DMS114 treated with DMSO at 0.1 percent for 48 hours (cell line): ENCODE results near the gene KLF2.
A peak's percentile ranks its signal among the peaks of the same experiment; 100 is the strongest.

Experiments
- DNase-seq: peaks from one replicate; lab custom pipeline; 2025; ENCODE audit not compliant: unreplicated experiment; lab: John Stamatoyannopoulos, UW

Gene KLF2

DNA sequence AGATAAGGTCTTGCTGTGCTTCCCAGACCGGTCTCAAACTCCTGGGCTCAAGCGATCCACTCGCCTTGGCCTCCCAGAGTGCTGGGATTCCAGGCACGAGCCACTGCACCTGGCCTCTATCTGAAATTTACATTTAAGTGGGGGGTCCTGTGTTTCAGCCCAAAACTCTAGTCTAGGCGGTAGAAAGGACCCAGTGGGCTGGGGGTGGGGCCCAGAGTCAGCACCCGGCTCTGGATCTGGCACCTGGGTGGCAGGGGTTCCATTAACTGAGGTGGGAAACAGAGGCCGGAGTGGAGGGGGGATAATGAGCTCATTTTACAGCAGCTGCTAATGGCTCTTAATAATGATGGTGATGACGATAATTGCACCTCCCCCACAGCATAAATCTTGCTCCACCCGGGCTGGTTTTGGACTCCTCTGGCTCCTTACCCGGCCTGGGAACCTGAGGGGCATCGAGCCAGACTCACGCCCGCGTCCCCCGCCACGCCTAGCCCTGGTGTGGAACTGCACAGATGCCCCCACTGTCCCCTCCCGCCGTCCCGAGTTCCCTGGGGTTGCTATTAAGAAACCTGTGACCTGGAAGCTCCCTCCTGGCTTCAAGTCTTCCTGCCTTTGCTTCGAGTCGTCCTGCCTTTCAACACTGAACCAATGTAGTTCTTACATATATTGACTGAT lies 17.8 kb upstream of the KLF2 start:
- no peak for DNase-seq

DNA sequence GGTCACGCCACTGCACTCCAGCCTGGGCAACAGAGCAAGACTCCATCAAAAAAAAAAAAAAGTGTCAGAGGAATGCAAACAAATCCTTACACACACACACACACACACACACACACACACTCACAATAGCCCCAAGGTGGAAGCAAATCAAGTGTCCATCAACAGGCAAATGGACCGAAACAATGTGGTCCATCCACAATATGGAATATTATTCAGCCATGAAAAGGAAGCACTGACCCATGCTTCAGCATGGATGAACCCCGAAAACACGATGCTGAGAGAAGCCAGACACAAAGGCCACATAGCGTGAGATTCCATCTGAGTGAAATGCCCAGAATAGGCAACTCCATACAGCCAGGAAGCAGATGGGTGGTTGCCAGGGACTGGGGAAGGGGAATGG lies 16.5 kb upstream of the KLF2 start:
- no peak for DNase-seq

DNA sequence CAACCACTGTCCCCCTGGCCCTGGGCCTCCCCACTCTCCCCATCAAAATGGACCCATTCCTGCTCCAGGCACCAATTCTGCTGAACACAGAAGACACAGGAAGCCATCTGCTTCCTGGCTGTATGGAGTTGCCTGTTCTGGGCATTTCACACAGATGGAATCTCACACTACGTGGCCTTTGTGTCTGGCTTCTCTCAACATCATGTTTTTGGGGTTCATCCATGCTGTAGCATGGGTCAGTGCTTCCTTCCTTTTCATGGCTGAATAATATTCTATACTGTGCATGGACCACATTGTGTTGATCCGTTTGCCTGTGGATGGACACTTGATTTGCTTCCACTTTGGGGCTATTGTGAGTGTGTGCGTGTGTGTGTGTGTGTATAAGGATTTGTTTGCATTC lies 15.0 kb upstream of the KLF2 start:
- DNase-seq, result no peak

DNA sequence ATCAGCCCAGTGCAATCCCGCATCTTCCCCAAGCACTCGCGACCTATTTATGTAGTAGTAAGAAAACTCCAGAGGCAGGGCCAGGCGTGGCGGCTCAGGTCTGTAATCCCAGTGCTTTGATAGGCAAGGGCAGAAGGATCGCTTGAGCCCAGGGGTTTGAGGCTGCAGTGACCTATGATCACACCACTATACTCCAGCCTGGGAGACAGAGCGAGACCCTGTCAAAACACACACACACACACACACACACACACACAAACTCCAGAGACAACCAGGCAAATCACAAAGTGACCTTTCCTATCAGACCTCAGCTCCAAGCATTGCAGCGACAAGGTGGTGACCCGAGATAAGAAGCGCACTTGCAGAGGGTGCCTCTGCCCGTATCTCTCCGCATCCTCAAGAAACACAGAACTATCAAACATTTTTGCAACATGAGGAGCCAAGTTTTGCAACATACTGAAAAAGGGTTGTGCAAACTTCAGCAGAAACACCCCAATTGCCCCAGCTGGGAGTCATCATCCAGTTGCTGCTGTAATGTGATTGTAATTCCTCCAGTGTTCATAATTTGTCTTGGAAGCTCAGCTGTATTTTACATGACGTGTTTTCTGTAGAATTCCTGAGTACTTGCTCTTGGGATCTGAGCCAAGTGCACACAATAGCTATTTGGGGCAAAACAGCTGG lies 8.7 kb upstream of the KLF2 start:
- DNase-seq, result no peak

GRCh38 chr19:16316506-16316882 lies 8.1 kb upstream of the KLF2 start:
- no peak for DNase-seq

GRCh38 chr19:16319481-16319880 lies 5.1 kb upstream of the KLF2 start:
- DNase-seq, result no peak

DNA sequence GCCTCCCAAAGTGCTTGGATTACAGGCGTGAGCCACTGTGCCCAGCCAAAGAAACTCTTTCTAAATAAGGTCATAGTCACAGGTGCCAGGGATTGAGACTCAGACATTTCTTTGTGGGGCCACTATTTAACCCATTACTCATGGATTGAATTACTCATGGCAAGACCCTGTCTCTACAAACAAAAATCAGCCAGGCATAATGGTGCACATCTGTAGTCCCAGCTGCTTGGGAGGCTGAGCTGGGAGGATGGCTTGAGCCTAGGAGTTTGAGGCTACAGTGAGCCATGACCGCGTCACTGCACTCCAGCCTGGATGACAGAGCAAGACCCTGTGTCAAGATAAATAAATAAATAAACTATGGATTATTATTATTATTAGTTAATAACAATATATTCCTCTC lies 3.6 kb upstream of the KLF2 start:
- DNase-seq, result no peak

- DNase-seq, result no peak
Observed at GRCh38 chr19:16325161-16325527, 518 bp downstream of the KLF2 start.

DNA sequence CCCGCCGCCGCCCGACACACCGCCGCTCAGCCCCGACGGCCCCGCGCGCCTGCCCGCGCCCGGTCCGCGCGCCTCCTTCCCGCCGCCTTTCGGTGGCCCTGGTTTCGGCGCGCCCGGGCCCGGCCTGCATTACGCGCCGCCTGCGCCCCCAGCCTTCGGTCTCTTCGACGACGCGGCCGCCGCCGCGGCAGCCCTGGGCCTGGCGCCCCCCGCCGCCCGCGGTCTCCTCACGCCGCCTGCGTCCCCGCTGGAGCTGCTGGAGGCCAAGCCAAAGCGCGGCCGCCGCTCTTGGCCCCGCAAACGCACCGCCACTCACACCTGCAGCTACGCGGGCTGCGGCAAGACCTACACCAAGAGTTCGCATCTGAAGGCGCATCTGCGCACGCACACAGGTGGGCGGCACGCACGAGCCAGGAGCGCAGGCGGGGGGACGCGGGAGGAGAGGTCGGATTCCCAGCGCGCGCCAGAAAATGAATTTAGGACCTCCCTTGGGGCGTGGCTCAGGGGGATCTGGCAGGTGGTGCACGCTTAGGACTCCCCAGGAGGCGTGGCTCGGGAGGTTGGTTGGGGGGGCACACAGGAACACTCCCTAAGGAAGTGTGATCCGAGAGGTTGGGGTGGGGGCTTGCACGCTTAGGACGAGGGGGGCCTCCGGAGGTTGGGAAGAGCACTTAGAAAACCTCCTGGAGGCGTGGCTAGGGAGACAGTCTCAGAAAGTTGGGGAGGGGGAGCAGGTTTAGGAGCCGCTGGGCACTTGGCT lies 1.2 kb downstream of the KLF2 start:
- peak; percentile 46 for DNase-seq

DNA sequence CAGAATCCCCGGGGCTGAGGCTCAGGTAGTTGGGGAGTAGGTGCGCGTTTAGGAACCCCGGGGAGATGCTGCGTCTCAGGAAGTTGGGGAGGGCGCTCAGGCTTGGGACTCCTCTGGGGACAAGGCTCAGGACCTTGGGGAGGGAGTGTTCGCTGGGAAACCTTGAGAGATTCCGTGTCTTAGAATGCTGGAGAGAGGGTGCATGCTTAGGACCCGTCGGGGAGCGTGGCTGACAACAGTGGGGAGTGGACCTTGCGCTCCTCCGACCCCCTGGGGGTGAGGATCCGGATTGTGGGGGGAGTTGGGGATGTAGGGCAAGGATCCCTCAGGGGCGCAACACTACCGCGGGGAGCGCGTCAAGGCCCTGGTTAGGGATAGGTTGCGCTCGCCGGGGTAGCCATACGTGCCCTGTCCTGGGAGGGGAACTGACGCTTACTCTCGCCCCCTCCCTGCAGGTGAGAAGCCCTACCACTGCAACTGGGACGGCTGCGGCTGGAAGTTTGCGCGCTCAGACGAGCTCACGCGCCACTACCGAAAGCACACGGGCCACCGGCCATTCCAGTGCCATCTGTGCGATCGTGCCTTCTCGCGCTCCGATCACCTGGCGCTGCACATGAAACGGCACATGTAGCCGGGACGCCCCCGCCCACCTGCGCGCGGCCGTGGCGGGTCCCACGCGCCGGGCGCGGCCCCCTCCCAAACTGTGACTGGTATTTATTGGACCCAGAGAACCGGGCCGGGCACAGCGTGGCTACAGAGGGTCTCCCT lies 2.0 kb downstream of the KLF2 start:
- no peak for DNase-seq

GRCh38 chr19:16327169-16327475 lies 2.5 kb downstream of the KLF2 start:
- no peak for DNase-seq

- DNase-seq, result no peak
Observed at GRCh38 chr19:16327501-16327900, 2.9 kb downstream of the KLF2 start.

GRCh38 chr19:16327911-16328823 lies 3.5 kb downstream of the KLF2 start:
- no peak for DNase-seq

- DNase-seq, result no peak
Observed at GRCh38 chr19:16328824-16329482, 4.3 kb downstream of the KLF2 start.

- DNase-seq, result no peak
Observed at GRCh38 chr19:16330368-16330801, 5.8 kb downstream of the KLF2 start.

DNA sequence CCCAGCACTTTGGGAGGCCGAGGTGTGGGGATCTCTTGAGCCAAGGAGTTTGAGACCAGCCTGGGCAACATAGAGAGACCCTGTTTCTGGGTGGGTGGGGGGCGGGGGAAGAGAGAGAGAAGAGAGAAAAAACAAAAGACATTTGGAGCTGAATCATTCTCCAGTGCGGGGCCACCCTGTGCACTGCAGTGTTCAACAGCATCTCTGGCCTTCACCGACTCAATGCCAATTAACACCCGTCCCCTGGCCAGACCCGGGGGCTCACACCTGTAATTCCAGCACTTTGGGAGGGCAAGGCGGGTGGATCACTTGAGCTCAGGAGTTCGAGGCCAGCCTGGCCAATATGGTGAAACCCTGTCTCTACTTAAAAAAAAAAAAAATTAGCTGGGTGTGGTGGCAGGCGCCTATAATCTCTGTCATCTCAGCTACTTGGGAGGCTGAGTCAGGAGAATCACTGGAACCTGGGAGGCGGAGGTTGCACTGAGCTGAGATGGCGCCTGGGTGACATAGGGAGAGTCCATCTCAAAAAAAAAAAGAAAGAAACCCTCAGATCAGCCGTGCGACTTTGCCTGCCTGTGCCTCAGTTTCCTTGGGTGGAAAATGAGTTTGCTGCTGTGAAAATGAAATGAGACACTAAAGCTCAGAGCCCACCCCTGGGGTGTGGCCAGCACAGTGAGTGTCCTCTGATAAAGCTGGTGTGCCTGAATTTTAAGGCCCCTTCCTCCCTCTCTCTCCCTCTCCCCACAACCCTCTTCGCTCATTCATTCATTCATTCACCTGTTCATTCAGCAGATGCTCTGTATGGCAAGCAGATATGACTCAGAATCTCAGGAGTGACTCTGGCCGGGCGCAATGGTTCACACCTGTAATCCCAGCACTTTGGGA lies 6.4 kb downstream of the KLF2 start:
- DNase-seq, result no peak

DNA sequence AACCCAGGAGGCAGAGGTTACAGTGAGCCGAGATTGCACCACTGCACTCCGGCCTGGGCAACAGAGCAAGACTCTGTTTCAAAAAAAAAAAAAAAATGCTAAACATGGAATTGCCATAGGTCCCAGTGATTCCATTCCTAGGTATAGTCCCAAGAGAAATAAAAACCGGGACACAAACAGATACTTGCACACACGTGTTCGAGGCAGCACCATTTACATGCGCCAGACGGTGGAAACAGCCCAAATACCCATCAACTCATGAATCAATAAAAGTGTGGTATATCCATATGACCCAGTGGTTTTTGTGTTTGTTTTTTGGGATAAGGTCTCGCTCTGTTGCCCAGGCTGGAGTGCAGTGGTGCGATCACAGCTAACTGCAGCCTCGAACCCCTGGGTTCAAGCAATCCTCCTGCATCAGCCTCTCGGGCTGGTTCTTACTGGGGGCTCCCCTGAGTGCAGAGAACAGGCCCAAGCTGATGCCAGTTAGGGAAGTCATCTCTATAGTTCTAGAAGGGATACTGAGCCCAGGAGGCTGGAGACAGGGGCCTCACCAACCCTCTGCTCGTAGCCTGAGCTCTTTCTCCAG lies 8.5 kb downstream of the KLF2 start:
- DNase-seq, result no peak

GRCh38 chr19:16334411-16334810 lies 9.8 kb downstream of the KLF2 start:
- no peak for DNase-seq

- no peak for DNase-seq
Observed at GRCh38 chr19:16335226-16335625, 10.6 kb downstream of the KLF2 start.
